HG03196 (cell line): Measurements from ENCODE around the gene MCF2L.
"Not testable (repeated sequence)": the region's sequence is repeated elsewhere in the genome, so short reads cannot be mapped to it uniquely, and the experiment has no call there.

Experiments
- ATAC-seq: cut with Tn5 transposase; IDR thresholded peaks from one replicate; pipeline ENCODE4 v1.9.1; 2021; ENCODE audit not compliant: unreplicated experiment

Gene MCF2L

GRCh38 chr13:113028336-113029060 lies 59.5 kb downstream of the MCF2L start:
- ATAC-seq = no peak

DNA sequence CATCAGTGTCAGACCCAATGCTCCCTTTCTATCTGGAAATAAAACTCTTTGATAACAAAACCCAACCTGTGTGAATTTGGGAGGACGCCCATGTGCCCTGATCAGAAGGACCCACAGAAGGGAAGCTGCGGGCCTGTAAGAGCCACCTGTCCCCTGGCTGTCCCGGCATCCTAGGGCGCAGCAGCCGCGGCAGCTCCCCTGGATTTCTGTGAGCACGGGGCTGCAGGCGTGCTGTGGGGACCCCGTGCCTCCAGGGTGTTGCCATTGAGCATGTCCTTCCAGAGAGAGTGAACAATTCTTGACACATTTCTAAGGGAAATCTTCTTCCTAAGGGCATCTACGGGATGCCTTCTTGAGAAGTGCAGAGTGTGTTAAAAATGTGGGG lies 60.0 kb downstream of the MCF2L start:
- ATAC-seq = no peak

DNA sequence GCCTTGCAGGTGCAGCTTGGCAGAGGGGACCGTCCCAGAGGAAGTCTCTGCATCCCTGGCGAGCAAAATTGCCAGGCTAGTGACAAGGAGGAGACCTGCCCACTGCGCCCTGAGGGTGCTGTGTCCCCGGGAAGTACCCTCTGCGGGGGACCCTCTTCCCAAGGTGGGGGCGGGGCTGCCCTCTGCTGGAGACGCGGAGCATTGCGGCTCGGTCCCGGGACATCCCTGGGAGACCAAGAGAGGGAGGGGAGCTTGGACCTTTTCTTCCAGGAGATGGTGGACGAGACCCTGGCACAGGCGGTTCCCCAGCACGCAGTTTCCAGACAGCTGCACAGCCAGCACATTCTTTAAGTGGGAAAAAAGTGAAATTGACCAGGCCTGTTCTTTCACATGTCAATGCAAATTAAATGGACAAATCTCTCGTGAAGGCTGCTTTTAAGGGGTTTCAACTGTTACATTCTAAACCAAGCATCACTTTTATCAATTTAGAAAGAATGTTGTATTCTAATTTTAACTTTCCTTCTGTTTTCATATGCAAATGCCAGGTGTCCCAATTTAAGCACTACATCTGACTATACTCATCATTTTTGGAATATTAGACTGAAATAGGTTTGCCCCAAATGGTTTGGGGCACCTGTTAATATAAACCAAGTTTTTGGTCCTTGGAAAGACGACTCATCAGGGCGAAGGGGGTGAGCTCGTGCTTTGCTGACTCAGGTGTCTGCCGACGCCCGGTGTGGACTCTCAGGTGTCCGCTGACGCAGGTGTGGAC lies 60.7 kb downstream of the MCF2L start:
- no peak for ATAC-seq

GRCh38 chr13:113030259-113030640 lies 61.2 kb downstream of the MCF2L start:
- not testable (repeated sequence) for ATAC-seq

GRCh38 chr13:113031465-113031864 lies 62.5 kb downstream of the MCF2L start:
- no peak for ATAC-seq

DNA sequence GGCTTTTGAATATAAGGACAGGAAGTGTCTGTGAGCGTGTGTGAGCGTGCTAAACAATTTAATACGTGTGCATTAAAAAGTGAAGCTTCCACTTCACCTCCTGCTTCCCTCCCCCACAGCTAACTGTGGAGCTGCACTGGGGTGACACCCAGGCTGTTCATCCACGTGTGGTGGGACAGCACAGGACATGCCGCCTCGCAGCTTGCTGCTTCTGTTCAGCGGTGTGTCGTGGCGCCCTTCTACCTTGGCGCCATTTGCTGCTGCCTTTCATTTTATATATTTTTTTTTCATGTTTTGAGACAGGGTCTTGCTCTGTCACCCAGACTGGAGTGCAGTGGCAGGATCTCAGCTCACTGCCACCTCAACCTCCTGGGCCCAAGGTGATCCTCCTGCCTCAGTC lies 63.3 kb downstream of the MCF2L start:
- no peak for ATAC-seq

GRCh38 chr13:113033054-113033850 lies 64.2 kb downstream of the MCF2L start:
- ATAC-seq = no peak

DNA sequence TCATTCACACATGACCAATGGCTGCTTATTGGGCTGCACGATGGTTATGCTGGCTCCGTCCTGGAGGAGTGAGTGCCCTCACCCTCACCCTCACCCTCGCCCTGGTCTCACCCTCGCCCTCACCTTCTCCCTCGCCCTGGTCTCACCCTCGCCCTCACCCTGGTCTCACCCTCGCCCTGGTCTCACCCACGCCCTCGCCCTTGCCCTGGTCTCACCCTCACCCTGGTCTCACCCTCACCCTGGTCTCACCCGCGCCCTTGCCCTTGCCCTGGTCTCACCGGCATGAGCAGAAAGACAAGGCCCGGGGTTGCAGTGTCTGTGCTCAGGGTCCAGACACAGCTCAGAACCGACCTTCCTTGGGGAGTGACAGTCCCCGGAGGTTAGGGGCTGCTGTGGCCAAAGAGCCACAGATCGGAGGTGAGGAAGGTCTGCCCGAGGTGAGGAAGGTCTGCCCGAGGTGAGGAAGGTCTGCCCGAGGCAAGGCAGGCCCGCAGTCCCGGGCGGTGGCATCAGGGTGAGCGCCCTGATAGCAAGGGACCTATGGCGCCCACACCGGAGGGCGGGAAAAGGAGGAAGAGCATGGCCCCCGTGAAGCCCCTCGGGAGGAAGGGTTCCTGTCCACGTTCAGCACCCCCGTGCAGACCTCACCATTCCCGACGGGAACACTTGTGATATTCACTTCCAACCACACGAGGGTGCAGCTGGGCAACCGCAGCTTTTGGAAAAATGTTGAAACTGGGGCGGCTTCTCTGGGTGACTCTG lies 65.6 kb downstream of the MCF2L start:
- ATAC-seq = no peak

- ATAC-seq = no peak
These were observed 66.3 kb downstream of the MCF2L start for GRCh38 chr13:113035213-113035800.

GRCh38 chr13:113036401-113036800 lies 67.4 kb downstream of the MCF2L start:
- no peak for ATAC-seq

- no peak for ATAC-seq
These were observed 71.0 kb downstream of the MCF2L start for GRCh38 chr13:113040031-113040430.

DNA sequence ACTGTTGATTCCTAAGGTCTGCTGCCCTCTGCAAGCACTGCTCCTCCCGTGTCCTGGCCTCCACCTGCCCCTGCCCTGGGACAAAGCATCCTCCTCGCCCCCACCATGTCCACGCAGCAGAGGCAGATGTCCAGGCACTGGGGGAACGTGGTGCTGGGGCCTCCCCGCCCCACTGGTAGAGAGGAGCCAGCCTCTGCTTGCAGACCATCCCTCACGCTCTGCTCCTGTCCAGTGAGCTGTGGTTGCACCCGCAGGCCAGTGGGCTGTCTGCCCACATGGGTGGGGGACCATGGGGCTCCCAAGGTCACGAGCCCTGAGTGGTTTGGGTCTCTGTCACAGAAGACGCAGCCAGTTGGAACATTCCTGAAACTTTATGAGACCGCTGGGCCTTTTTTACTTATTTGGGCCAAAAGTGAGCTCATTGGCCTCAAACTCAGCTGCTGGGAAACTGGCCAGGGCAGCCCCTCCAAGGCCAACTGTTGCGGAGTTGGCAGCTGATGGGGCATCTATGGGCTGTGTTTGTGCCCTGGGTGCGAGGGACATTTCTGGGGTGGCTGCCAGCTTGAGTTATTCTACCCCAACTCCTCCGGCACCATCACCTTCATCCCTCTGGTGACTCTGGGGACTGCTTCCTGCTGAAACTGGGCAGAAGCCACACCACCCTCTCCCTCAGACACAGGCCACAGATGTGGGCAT lies 71.7 kb downstream of the MCF2L start:
- no peak for ATAC-seq

DNA sequence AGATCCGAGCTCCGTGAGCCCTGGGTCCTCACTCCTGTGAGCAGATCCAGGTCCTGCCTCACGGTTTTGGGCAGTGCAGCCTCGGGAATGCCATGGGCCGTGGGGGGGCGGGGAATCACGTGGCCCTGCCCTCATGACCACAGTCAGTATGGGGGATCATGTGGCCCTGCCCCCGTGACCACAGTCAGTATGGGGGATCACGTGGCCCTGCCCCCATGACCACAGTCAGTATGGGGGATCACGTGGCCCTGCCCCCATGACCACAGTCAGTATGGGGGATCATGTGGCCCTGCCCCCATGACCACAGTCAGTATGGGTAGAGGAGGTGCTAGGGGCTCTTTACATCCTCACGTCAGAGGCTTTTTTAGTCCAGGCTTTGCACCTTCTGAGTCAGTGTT lies 72.3 kb downstream of the MCF2L start:
- ATAC-seq = no peak

GRCh38 chr13:113041896-113042295 lies 72.9 kb downstream of the MCF2L start:
- no peak for ATAC-seq

GRCh38 chr13:113042456-113042855 lies 73.4 kb downstream of the MCF2L start:
- ATAC-seq = no peak

GRCh38 chr13:113043001-113043630 lies 74.1 kb downstream of the MCF2L start:
- ATAC-seq = no peak

- ATAC-seq = no peak
These were observed 74.9 kb downstream of the MCF2L start for GRCh38 chr13:113043931-113044330.

- no peak for ATAC-seq
These were observed 75.5 kb downstream of the MCF2L start for GRCh38 chr13:113044391-113045114.
